GM10248 (cell line): ENCODE data around the gene RSPH1.

Source experiments
- CTCF ChIA-PET: fragments of 300-600 bp; sonication (Branson Sonifier 250); formaldehyde crosslinking; extraction: SDS; loops from one replicate; lab custom pipeline; 2021; ENCODE audit warnings: antibody characterized with exemption; lab: Yijun Ruan, JAX
- POLR2A ChIA-PET: fragments of 350-650 bp; sonication (Branson Sonifier 250); formaldehyde crosslinking; extraction: SDS; loops from one replicate; lab custom pipeline; 2020; ENCODE audit warnings: antibody characterized with exemption; lab: Yijun Ruan, JAX
- DNase-seq: peaks from one replicate; pipeline ENCODE4 v3.0.0; 2012; ENCODE audit errors: extremely low spot score
- CTCF ChIP-seq: IDR thresholded peaks from 2 replicates; pipeline ENCODE4 v1.5.1; 2012; ENCODE audit warnings: mild to moderate bottlenecking, low read depth; ENCODE audit errors: extremely low read depth, missing control alignments, control extremely low read depth

Gene RSPH1

GRCh38 chr21:42527127-42527488, 31.1 kb upstream of the RSPH1 start:
- CTCF ChIA-PET: interaction anchor here (1.1 to 4.1 kb wide), 3 partner anchors 10 to 381 kb away, joined by 3 to 19 read pairs (median 4); no protein-coding TSS in a partner anchor
- POLR2A ChIA-PET: interaction anchor here (0.8 kb wide), 1 partner anchor 9 kb away, joined by 3 read pairs; no protein-coding TSS in a partner anchor
- no peak for TF ChIP-seq CTCF
- no peak for DNase-seq

GRCh38 chr21:42526379-42526727, 30.3 kb upstream of the RSPH1 start:
- ChIA-PET POLR2A (no interaction called here), CTCF (interaction anchor here (1.1 to 4.1 kb wide), 4 partner anchors 11 to 381 kb away, joined by 3 to 19 read pairs (median 3); no protein-coding TSS in a partner anchor)
- TF ChIP-seq CTCF: no peak
- no peak for DNase-seq

- ChIA-PET POLR2A (interaction anchor here (2.5 kb wide), 1 partner anchor 11 kb away, joined by 6 read pairs; no protein-coding TSS in a partner anchor), CTCF (interaction anchor here (1.1 to 4.1 kb wide), 6 partner anchors 11 to 380 kb away, joined by 3 to 19 read pairs (median 3); no protein-coding TSS in a partner anchor)
- no peak for TF ChIP-seq CTCF
- DNase-seq: no peak
Measured at GRCh38 chr21:42525676-42526378, 29.8 kb upstream of the RSPH1 start.

- no peak for TF ChIP-seq CTCF
- POLR2A ChIA-PET: interaction anchor here (2.5 kb wide), 1 partner anchor 10 kb away, joined by 6 read pairs; no protein-coding TSS in a partner anchor
- CTCF ChIA-PET: interaction anchor here (1.2 to 4.1 kb wide), 4 partner anchors 11 to 24 kb away, joined by 3 to 19 read pairs (median 4); no protein-coding TSS in a partner anchor
- DNase-seq: no peak
Measured at GRCh38 chr21:42525029-42525581, 29.1 kb upstream of the RSPH1 start.

- POLR2A ChIA-PET: interaction anchor here (2.5 kb wide), 1 partner anchor 10 kb away, joined by 6 read pairs; no protein-coding TSS in a partner anchor
- no peak for TF ChIP-seq CTCF
- DNase-seq: peak; percentile 80
- CTCF ChIA-PET: interaction anchor here (1.3 to 4.1 kb wide), 4 partner anchors 8 to 13 kb away, joined by 3 to 19 read pairs (median 6); no protein-coding TSS in a partner anchor
Measured at GRCh38 chr21:42524341-42525028, 28.5 kb upstream of the RSPH1 start.

- POLR2A ChIA-PET: interaction anchor here (2.5 kb wide), 1 partner anchor 9 kb away, joined by 6 read pairs; no protein-coding TSS in a partner anchor
- no peak for DNase-seq
- no peak for TF ChIP-seq CTCF
- CTCF ChIA-PET: interaction anchor here (1.0 to 1.6 kb wide), 4 partner anchors 9 to 12 kb away, joined by 3 to 6 read pairs (median 4); no protein-coding TSS in a partner anchor
Measured at GRCh38 chr21:42523941-42524340, 27.9 kb upstream of the RSPH1 start.
